Endodermal cell (in vitro differentiated cells): ENCODE measurements around the gene SKOR1. TPM values are rescaled to one million over a fixed set of nuclear protein-coding genes. Genes with fewer than 3 reads are reported as not detected.

ENCODE experiments used
- DNase-seq: peaks from one replicate; pipeline ENCODE4 v3.0.0-alpha.2; 2017
- H3K27ac ChIP-seq: 2 replicates; pipeline ENCODE4 v1.5.1; 2013; ENCODE audit warnings: mild to moderate bottlenecking, low read depth, low read length, moderate library complexity
- H3K27me3 ChIP-seq: 2 replicates; pipeline ENCODE4 v1.6.1; 2013; ENCODE audit warnings: mild to moderate bottlenecking, low read length, moderate library complexity; ENCODE audit not compliant: insufficient read depth, control insufficient read depth, poor library complexity, severe bottlenecking
- H3K36me3 ChIP-seq: 2 replicates; pipeline ENCODE4 v1.7.0; 2013; ENCODE audit warnings: mild to moderate bottlenecking, low read length, moderate library complexity; ENCODE audit not compliant: control insufficient read depth, insufficient read depth
- H3K4me1 ChIP-seq: one replicate; pipeline ENCODE4 v1.7.0; 2013; ENCODE audit warnings: low read length; ENCODE audit not compliant: control insufficient read depth, insufficient read depth
- H3K4me3 ChIP-seq: 2 replicates; pipeline ENCODE4 v1.5.1; 2013; ENCODE audit warnings: mild to moderate bottlenecking, low read length, moderate library complexity
- H3K9ac ChIP-seq: 2 replicates; pipeline ENCODE4 v1.6.1; 2013; ENCODE audit warnings: mild to moderate bottlenecking, low read length, moderate library complexity; ENCODE audit not compliant: poor library complexity, severe bottlenecking; ENCODE audit errors: extremely low read depth
- H3K9me3 ChIP-seq: 2 replicates; pipeline ENCODE4 v1.6.1; 2013; ENCODE audit warnings: mild to moderate bottlenecking, low read length, moderate library complexity; ENCODE audit not compliant: control insufficient read depth
- H3K27ac Mint-ChIP-seq: 2 replicates; pipeline ENCODE4 v1.8.0; 2020; ENCODE audit warnings: mixed read lengths
- H3K27me3 Mint-ChIP-seq: 2 replicates; pipeline ENCODE4 v1.8.0; 2021; ENCODE audit warnings: mild to moderate bottlenecking, mixed read lengths; ENCODE audit not compliant: insufficient read depth
- H3K36me3 Mint-ChIP-seq: 2 replicates; pipeline ENCODE4 v1.8.0; 2020; ENCODE audit warnings: low read depth, mixed read lengths
- H3K4me1 Mint-ChIP-seq: 2 replicates; pipeline ENCODE4 v1.8.0; 2020; ENCODE audit warnings: mixed read lengths
- H3K4me3 Mint-ChIP-seq: 2 replicates; pipeline ENCODE4 v1.8.0; 2020; ENCODE audit warnings: mild to moderate bottlenecking, moderate library complexity, mixed read lengths
- H3K9me3 Mint-ChIP-seq: 2 replicates; pipeline ENCODE4 v1.8.0; 2020; ENCODE audit warnings: mild to moderate bottlenecking, mixed read lengths
- WGBS, 2 experiments: methylation state at CpG; one replicate each; pipeline versions ENCODE4 v1.1.5 to v1.1.7; 2013; ENCODE audit warnings: missing lambda C conversion rate in 2 of 2, mixed read lengths in 1 of 2; ENCODE audit not compliant: insufficient coverage in 1 of 2, insufficient read length in 1 of 2; 5-methylcytosine and 5-hydroxymethylcytosine counted together
- total RNA-seq, 2 donors: library from RNA; stranded (reverse); fragmentation: NEBNext Ultra II Directional in 1 of 2; extraction: Animal tissue kit (Norgen Biotek cat#: 25700) in 1 of 2; gene quantifications; 2 replicates in 1 of 2; 3 replicates in 1 of 2; pipeline ENCODE4 v1.2.1, GENCODE V29; 2021
- TF ChIP-seq, protein P1 (sequence below): fragments of 200-600 bp; sonication (generic); conservative IDR thresholded peaks from 2 replicates; pipeline ENCODE4 v1.5.0; 2021; ENCODE audit warnings: antibody characterized with exemption, mild to moderate bottlenecking

Gene SKOR1
- total RNA-seq, 2 donors from 2014 or later, result 0.37 to 0.51 TPM

DNA sequence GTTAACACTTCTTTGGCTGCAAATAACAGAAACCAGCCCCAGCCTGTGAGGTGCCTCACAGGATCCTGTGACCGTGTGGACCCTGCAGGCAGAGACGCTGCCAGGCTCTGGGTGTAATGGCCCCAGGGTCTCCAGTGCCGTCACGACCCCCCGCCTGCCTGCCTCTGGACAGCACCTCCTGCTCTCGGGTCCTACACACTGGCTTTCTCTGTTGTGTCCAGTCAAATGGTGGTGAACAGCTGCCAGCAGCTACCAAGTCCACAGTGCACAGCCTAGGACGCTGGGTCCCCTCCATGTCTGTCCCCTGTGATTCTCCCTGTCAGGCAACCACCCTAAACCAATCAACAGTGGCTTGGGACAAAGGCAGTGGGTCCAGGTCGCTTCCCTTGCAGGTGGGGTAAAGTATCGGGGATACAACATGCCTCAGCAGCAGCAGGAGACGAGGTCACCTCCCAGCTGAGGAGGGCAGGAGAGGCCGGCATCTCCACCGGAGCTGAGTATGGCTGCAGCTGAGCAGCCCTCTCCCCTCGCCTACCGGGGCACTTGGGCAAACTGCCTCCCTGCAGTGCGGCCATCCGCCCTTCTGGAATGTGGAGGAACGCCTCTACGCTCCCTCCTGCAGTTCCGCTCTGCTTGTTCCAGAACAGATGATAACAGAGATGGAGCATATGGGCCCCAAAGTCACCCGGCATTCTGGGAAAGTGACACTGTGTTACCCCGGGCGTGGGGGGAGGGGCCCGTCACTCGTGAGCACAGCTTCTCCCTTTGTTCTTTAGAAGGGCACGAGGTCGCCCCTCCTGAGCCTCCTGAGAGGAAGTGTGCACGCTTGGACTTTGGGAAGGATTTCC, 21.1 kb upstream of the SKOR1 start:
- H3K4me1 ChIP-seq, result no peaks in the 10 kb centered on the region
- no peaks in the 10 kb centered on the region for H3K36me3 ChIP-seq
- Mint-ChIP-seq H3K36me3 (peaks cover 5% of the 10 kb centered on the region), H3K27me3 (peaks cover 71% of the 10 kb centered on the region), H3K9me3 (no peaks in the 10 kb centered on the region), H3K4me1 (peaks cover 13% of the 10 kb centered on the region), H3K27ac (no peak overlapping the region), H3K4me3 (no peak overlapping the region)
- 53 to 71% methylated on average over 22 to 27 of the region's 27 CpGs for WGBS, 2 experiments
- no peak overlapping the region for H3K9ac ChIP-seq
- TF ChIP-seq, protein P1, sequence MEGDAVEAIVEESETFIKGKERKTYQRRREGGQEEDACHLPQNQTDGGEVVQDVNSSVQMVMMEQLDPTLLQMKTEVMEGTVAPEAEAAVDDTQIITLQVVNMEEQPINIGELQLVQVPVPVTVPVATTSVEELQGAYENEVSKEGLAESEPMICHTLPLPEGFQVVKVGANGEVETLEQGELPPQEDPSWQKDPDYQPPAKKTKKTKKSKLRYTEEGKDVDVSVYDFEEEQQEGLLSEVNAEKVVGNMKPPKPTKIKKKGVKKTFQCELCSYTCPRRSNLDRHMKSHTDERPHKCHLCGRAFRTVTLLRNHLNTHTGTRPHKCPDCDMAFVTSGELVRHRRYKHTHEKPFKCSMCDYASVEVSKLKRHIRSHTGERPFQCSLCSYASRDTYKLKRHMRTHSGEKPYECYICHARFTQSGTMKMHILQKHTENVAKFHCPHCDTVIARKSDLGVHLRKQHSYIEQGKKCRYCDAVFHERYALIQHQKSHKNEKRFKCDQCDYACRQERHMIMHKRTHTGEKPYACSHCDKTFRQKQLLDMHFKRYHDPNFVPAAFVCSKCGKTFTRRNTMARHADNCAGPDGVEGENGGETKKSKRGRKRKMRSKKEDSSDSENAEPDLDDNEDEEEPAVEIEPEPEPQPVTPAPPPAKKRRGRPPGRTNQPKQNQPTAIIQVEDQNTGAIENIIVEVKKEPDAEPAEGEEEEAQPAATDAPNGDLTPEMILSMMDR, result no peak
- H3K27ac ChIP-seq, result no peak overlapping the region
- H3K4me3 ChIP-seq, result no peak overlapping the region
- H3K9me3 ChIP-seq, result no peaks in the 10 kb centered on the region
- peaks cover 56% of the 10 kb centered on the region for H3K27me3 ChIP-seq
- peak; percentile 87 for DNase-seq

DNA sequence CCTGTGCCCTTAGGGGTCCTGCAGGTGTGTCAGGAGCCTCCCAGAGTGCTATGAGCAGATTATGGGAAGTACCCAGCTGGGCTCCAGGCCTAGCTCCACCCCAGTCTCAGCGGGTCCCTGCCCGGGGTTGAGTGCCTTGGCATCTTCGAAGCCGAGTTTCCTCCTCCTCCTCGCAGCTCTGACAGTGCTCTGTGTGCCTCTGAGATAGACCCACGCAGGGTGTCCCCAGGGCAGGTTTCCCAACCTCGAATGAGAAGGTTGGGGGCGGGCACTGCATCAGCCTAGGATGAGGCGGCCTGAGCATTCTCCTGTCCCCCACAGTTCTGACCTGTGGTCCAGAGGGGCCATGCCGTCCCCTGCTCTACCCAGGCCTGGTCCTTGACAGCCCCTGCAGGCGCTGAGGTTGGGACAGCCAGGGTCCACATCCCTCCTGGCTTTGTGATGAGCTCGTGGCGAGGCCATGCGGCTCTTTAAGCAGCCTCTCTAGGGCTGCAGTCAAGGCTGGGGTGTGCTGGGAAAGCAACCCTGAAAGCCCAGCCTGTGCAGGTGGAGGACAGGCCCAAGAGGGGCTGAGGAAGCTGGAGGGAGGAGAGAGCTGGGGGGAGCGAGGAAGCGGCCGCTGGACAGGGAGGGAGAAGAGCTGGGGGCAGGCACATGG, 20.2 kb upstream of the SKOR1 start:
- no peak for DNase-seq
- H3K27me3 ChIP-seq, result peaks cover 60% of the 10 kb centered on the region
- no peak overlapping the region for H3K4me3 ChIP-seq
- TF ChIP-seq, protein P1, result no peak
- no peaks in the 10 kb centered on the region for H3K36me3 ChIP-seq
- H3K27me3 Mint-ChIP-seq, result peaks cover 76% of the 10 kb centered on the region
- no peaks in the 10 kb centered on the region for H3K4me1 ChIP-seq
- no peaks in the 10 kb centered on the region for H3K9me3 Mint-ChIP-seq
- no peak overlapping the region for H3K4me3 Mint-ChIP-seq
- H3K4me1 Mint-ChIP-seq, result peaks cover 7% of the 10 kb centered on the region
- 89 to 93% methylated on average over 6 to 17 of the region's 17 CpGs for WGBS, 2 experiments
- H3K27ac ChIP-seq, result no peak overlapping the region
- no peak overlapping the region for H3K9ac ChIP-seq
- H3K27ac Mint-ChIP-seq, result no peak overlapping the region
- H3K36me3 Mint-ChIP-seq, result peaks cover 5% of the 10 kb centered on the region
- H3K9me3 ChIP-seq, result no peaks in the 10 kb centered on the region

DNA sequence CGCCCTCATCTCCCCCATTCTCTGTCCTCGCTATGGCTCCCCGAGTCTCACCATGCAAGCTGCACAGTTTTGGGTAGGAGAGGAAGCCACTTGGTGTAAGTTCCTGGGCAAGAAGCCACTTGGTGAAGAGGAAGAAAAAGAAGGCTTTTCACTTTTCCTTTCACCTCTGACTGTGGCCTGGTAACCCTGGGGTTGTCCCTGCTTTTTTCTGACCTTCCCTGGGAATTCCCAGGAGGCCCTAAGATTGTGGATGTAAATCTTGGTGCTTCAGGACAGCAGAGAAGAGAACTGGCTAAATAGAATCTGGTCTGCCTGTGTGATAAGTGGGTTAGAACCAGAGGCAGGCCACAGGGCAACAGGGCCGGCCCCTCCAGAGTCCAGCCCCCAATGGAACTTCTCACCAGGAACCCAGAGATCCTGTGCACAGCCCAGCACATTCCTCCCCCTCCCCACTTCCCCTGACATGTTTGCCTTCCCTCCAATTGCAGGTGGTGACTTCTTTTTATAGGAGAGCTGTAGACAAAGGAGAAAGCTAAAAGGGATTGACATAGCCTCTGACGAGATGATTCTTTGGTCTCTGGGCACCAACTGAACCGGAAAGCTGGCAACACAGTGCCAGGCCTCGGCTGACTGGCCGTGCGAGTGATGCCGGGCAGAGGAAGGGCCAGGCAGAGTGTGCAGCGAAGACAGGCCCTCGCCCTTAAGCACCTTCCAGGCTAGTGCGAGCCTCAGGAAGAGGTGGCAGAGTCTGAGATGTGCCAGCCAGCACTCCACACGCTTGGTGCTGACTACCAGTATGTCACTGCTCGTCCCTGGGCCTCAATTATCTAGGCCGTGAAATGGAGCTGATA, 19.4 kb upstream of the SKOR1 start:
- Histone ChIP-seq H3K36me3 (no peaks in the 10 kb centered on the region), H3K4me3 (no peak overlapping the region), H3K27ac (no peak overlapping the region), H3K27me3 (peaks cover 57% of the 10 kb centered on the region), H3K4me1 (no peaks in the 10 kb centered on the region), H3K9me3 (no peaks in the 10 kb centered on the region), H3K9ac (no peak overlapping the region)
- Mint-ChIP-seq H3K4me3 (no peak overlapping the region), H3K9me3 (no peaks in the 10 kb centered on the region), H3K36me3 (peaks cover 5% of the 10 kb centered on the region), H3K27ac (no peak overlapping the region), H3K27me3 (peaks cover 80% of the 10 kb centered on the region), H3K4me1 (peaks cover 7% of the 10 kb centered on the region)
- TF ChIP-seq, protein P1, result no peak
- 93 to 95% methylated on average over 13 to 16 of the region's 16 CpGs for WGBS, 2 experiments
- no peak for DNase-seq
